DOHH2 (cell line): ENCODE measurements around the gene GRID1.

Experiments used
- H3F3A ChIP-seq: fragments of 200-600 bp; sonication (generic), shearing (Covaris generic); 2 replicates; pipeline ENCODE4 v1.6.0; 2016; ENCODE audit warnings: antibody characterized with exemption, mild to moderate bottlenecking; ENCODE audit not compliant: control insufficient read depth, insufficient read depth
- H3K27ac ChIP-seq: fragments of 200-600 bp; sonication (generic); 2 replicates; pipeline ENCODE4 v1.5.1; 2014; ENCODE audit warnings: low read depth, mild to moderate bottlenecking, low read length, moderate library complexity
- H3K27me3 ChIP-seq: fragments of 200-600 bp; sonication (generic); 2 replicates; pipeline ENCODE4 v1.6.1; 2014; ENCODE audit warnings: mild to moderate bottlenecking, low read length, mixed read lengths; ENCODE audit not compliant: control insufficient read depth
- H3K36me3 ChIP-seq: fragments of 200-600 bp; sonication (generic); 2 replicates; pipeline ENCODE4 v1.6.1; 2014; ENCODE audit warnings: mild to moderate bottlenecking, low read length, moderate library complexity, mixed read lengths; ENCODE audit not compliant: control insufficient read depth
- H3K4me1 ChIP-seq: fragments of 200-600 bp; sonication (generic); 2 replicates; pipeline ENCODE4 v1.6.1; 2014; ENCODE audit warnings: mild to moderate bottlenecking, low read length, mixed read lengths; ENCODE audit not compliant: control insufficient read depth
- H3K4me2 ChIP-seq: fragments of 200-600 bp; sonication (generic); 2 replicates; pipeline ENCODE4 v1.6.0; 2014; ENCODE audit warnings: mild to moderate bottlenecking, low read length, moderate library complexity
- H3K4me3 ChIP-seq: fragments of 200-600 bp; sonication (generic); 2 replicates; pipeline ENCODE4 v1.5.1; 2014; ENCODE audit warnings: mild to moderate bottlenecking, low read length, mixed read lengths
- H3K79me2 ChIP-seq: fragments of 200-600 bp; sonication (generic); 2 replicates; pipeline ENCODE4 v1.6.1; 2014; ENCODE audit warnings: mild to moderate bottlenecking, low read length, mixed read lengths; ENCODE audit not compliant: control insufficient read depth
- H3K9me2 ChIP-seq: fragments of 200-600 bp; sonication (generic); replicated peaks from 2 replicates; pipeline ENCODE4 v1.6.1; 2014; ENCODE audit warnings: mild to moderate bottlenecking, low read length, mixed read lengths; ENCODE audit not compliant: control insufficient read depth
- H3K9me3 ChIP-seq: fragments of 200-600 bp; sonication (generic); 2 replicates; pipeline ENCODE4 v1.6.1; 2014; ENCODE audit warnings: antibody characterized with exemption, low read length, mixed read lengths; ENCODE audit not compliant: control insufficient read depth, insufficient read depth
- H4K20me1 ChIP-seq: fragments of 200-600 bp; sonication (generic); 2 replicates; pipeline ENCODE4 v1.6.0; 2014; ENCODE audit warnings: low read depth, mild to moderate bottlenecking, antibody characterized with exemption, low read length, moderate library complexity; ENCODE audit not compliant: control insufficient read depth, insufficient read depth
- CTCF ChIP-seq: fragments of 200-600 bp; sonication (generic); IDR thresholded peaks from one replicate; pipeline ENCODE4 v1.5.1; 2014; ENCODE audit warnings: antibody characterized with exemption, mild to moderate bottlenecking, low read depth, low read length; ENCODE audit not compliant: poor library complexity, severe bottlenecking
- EZH2phosphoT487 ChIP-seq: fragments of 200-600 bp; sonication (generic); IDR thresholded peaks from 2 replicates; pipeline ENCODE4 v1.6.1; 2017; ENCODE audit warnings: borderline replicate concordance, mild to moderate bottlenecking, antibody characterized with exemption, low read length, moderate library complexity, mixed read lengths

Gene GRID1

GRCh38 chr10:86308056-86308455 lies 58.5 kb downstream of the GRID1 start:
- Histone ChIP-seq H3K27ac (no peak overlapping the region), H3K4me1 (no peaks in the 10 kb centered on the region), H4K20me1 (no peaks in the 10 kb centered on the region), H3K36me3 (no peaks in the 10 kb centered on the region), H3K27me3 (no peaks in the 10 kb centered on the region; the same call in 1 of the 2 replicates), H3K79me2 (no peaks in the 10 kb centered on the region), H3K4me3 (no peak overlapping the region), H3K4me2 (no peak overlapping the region), H3K9me3 (no peaks in the 10 kb centered on the region), H3F3A (no peaks in the 10 kb centered on the region), H3K9me2 (no peaks in the 10 kb centered on the region)
- TF ChIP-seq EZH2phosphoT487 = no peak
- no peak for TF ChIP-seq CTCF

- no peak overlapping the region for H3K4me2 ChIP-seq
- peaks cover 5% of the 10 kb centered on the region; the same call in 1 of the 2 replicates for H3K27me3 ChIP-seq
- no peaks in the 10 kb centered on the region for H4K20me1 ChIP-seq
- no peaks in the 10 kb centered on the region for H3K4me1 ChIP-seq
- no peaks in the 10 kb centered on the region for H3K36me3 ChIP-seq
- TF ChIP-seq CTCF (no peak), EZH2phosphoT487 (no peak)
- H3K9me2 ChIP-seq = no peaks in the 10 kb centered on the region
- no peaks in the 10 kb centered on the region for H3K79me2 ChIP-seq
- no peak overlapping the region for H3K4me3 ChIP-seq
- no peaks in the 10 kb centered on the region for H3F3A ChIP-seq
- no peak overlapping the region for H3K27ac ChIP-seq
- H3K9me3 ChIP-seq = no peaks in the 10 kb centered on the region
Measured at GRCh38 chr10:86306628-86307278, 59.8 kb downstream of the GRID1 start.

GRCh38 chr10:86305521-86305920 lies 61.1 kb downstream of the GRID1 start:
- Histone ChIP-seq H3K36me3 (no peaks in the 10 kb centered on the region), H4K20me1 (no peaks in the 10 kb centered on the region), H3K4me3 (no peak overlapping the region), H3K27ac (no peak overlapping the region), H3K4me1 (no peaks in the 10 kb centered on the region), H3K9me3 (no peaks in the 10 kb centered on the region), H3K9me2 (no peaks in the 10 kb centered on the region), H3K4me2 (no peak overlapping the region), H3K27me3 (peaks cover 5% of the 10 kb centered on the region; the same call in 1 of the 2 replicates), H3K79me2 (no peaks in the 10 kb centered on the region), H3F3A (no peaks in the 10 kb centered on the region)
- TF ChIP-seq CTCF = no peak
- TF ChIP-seq EZH2phosphoT487 = no peak
